Activated CD8-positive, alpha-beta T cell treated with anti-CD3 and anti-CD28 coated beads for 36 hours (primary cell): ENCODE measurements around the gene DEGS2. TPM values are rescaled to one million over a fixed set of nuclear protein-coding genes. Genes with fewer than 3 reads are reported as not detected.
A peak's percentile ranks its signal among the peaks of the same experiment; 100 is the strongest.

Experiments used
- ATAC-seq: fragments of 200-7000 bp; cut with Tn5 transposase; one replicate; pipeline ENCODE4 v1.10.0; 2021; ENCODE audit warnings: mild to moderate bottlenecking, moderate library complexity
- CTCF ChIA-PET: fragments of 350-600 bp; sonication (Branson Sonifier 250); formaldehyde crosslinking; loops from one replicate; lab custom pipeline; 2021; ENCODE audit warnings: antibody characterized with exemption; lab: Charles Lee
- POLR2A ChIA-PET: fragments of 350-600 bp; sonication (Branson Sonifier 250); formaldehyde crosslinking; loops from one replicate; lab custom pipeline; 2021; ENCODE audit warnings: antibody characterized with exemption; lab: Charles Lee
- DNase-seq: peaks from one replicate; pipeline ENCODE4 v3.0.0-alpha.2; 2020
- H3K27ac Mint-ChIP-seq: one replicate; pipeline ENCODE4 v1.8.0; 2021; ENCODE audit warnings: mild to moderate bottlenecking, mixed read lengths
- H3K27me3 Mint-ChIP-seq: one replicate; pipeline ENCODE4 v1.8.0; 2021; ENCODE audit warnings: mixed read lengths
- H3K36me3 Mint-ChIP-seq: one replicate; pipeline ENCODE4 v1.8.0; 2021; ENCODE audit warnings: low read depth, mixed read lengths
- H3K4me1 Mint-ChIP-seq: one replicate; pipeline ENCODE4 v1.8.0; 2021; ENCODE audit warnings: low read depth, mixed read lengths
- H3K4me3 Mint-ChIP-seq: one replicate; pipeline ENCODE4 v1.8.0; 2021; ENCODE audit warnings: mild to moderate bottlenecking, moderate library complexity, mixed read lengths
- H3K9me3 Mint-ChIP-seq: one replicate; pipeline ENCODE4 v1.8.0; 2021; ENCODE audit warnings: mixed read lengths
- intact Hi-C: fragments of 100-400 bp; cut with micrococcal nuclease; formaldehyde crosslinking; loops from one replicate; pipeline ENCODE4 v1.10.0; 2022
- total RNA-seq, 2 experiments: library from RNA; stranded (reverse); gene quantifications; one replicate each; pipeline ENCODE4 v1.2.3, GENCODE V29; 2021
- TF ChIP-seq, protein P1 (sequence below): fragments of 200-600 bp; IDR thresholded peaks from one replicate; pipeline ENCODE4 v1.8.0; 2022; ENCODE audit warnings: antibody characterized with exemption, mild to moderate bottlenecking

DEGS2 gene
- total RNA-seq, 2 experiments from 2014 or later = 2.6 to 3.1 TPM

DNA sequence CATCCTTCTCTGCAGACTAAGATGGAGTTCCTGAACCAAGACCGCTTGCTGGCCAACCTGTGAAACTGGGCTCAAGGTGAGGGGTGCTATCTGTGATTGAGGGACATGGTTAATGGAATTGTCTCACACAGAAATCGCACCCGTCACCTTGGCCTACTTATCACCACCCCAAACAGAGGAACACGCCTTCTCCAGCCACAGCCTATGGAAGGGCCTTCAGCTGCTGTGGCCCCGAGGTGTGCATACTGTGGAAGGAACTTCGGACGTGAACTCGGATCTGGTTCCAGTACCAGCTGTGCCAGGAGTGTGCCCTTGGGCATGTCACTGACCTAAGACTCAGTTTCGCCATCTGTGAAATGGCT lies 49.9 kb downstream of the DEGS2 start:
- DNase-seq (no peak), ATAC-seq (no peak)
- ChIA-PET CTCF (interaction anchor here (2.5 to 29.8 kb wide), 6 partner anchors 16 to 126 kb away, joined by 7 to 913 read pairs (median 50); partner anchors contain the start of gene EVL), POLR2A (interaction anchor here (27.2 kb wide), 1 partner anchor 35 kb away, joined by 840 read pairs; the partner anchor contains the start of gene EVL)
- H3K4me3 Mint-ChIP-seq = no peak overlapping the region
- TF ChIP-seq, protein P1, sequence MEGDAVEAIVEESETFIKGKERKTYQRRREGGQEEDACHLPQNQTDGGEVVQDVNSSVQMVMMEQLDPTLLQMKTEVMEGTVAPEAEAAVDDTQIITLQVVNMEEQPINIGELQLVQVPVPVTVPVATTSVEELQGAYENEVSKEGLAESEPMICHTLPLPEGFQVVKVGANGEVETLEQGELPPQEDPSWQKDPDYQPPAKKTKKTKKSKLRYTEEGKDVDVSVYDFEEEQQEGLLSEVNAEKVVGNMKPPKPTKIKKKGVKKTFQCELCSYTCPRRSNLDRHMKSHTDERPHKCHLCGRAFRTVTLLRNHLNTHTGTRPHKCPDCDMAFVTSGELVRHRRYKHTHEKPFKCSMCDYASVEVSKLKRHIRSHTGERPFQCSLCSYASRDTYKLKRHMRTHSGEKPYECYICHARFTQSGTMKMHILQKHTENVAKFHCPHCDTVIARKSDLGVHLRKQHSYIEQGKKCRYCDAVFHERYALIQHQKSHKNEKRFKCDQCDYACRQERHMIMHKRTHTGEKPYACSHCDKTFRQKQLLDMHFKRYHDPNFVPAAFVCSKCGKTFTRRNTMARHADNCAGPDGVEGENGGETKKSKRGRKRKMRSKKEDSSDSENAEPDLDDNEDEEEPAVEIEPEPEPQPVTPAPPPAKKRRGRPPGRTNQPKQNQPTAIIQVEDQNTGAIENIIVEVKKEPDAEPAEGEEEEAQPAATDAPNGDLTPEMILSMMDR = no peak
- peaks cover 71% of the 10 kb centered on the region for H3K36me3 Mint-ChIP-seq
- no peaks in the 10 kb centered on the region for H3K27me3 Mint-ChIP-seq
- H3K27ac Mint-ChIP-seq = peak overlapping the region; percentile 96
- peaks cover 69% of the 10 kb centered on the region for H3K4me1 Mint-ChIP-seq
- H3K9me3 Mint-ChIP-seq = no peaks in the 10 kb centered on the region
- intact Hi-C loops = loop anchor here (2.0 to 5.0 kb wide), 2 partner anchors 42 to 127 kb away; partner anchors contain the start of gene EVL

DNA sequence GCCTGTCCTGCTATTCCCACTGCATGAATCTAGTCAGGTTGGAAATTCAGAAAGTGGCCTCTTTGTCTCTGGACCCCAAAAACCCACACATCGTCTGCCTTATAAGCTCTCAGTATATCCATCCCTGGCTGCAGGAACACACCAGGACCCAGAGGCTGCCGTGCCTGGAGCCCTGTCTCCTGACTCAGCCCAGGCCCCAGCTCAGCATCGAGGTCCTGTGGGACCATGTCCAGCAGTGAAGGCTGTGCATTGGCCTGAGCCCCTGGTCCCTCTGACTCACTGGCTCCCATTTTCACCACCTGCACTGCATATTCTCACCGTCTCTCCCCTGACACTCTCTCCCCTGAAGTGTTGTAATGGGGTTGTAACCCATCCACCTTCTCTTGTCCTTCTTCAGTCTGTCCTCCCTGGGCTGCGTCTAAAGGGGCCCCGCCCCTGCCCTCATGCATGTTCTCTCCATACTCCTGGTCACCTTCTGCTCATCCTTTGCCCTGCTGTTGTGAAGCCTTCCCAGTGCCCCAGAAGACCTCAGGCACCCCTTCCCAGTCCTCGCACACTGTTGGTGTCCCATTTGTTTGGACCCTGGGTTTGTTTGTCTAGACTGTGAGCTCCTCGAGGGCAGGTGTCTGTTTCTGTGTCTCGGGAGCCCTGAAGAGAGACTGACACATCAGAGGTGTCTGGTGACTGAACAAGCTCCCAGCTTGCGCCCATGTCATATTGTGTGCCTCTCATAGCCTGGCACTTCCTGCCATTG lies 50.4 kb downstream of the DEGS2 start:
- DNase-seq (no peak), ATAC-seq (no peak)
- ChIA-PET POLR2A (interaction anchor here (1.3 to 27.2 kb wide), 4 partner anchors 13 to 53 kb away, joined by 5 to 840 read pairs (median 6); partner anchors contain the start of gene EVL), CTCF (interaction anchor here (0.5 to 29.8 kb wide), 21 partner anchors 9 to 132 kb away, joined by 3 to 913 read pairs (median 8); partner anchors contain the start of gene EVL)
- Mint-ChIP-seq H3K4me1 (peaks cover 74% of the 10 kb centered on the region), H3K9me3 (no peaks in the 10 kb centered on the region), H3K27me3 (no peaks in the 10 kb centered on the region), H3K27ac (peak overlapping the region; percentile 96), H3K4me3 (no peak overlapping the region), H3K36me3 (peaks cover 77% of the 10 kb centered on the region)
- TF ChIP-seq, protein P1 = no peak
- intact Hi-C loops = loop anchor here (2.0 to 5.0 kb wide), 2 partner anchors 42 to 126 kb away; partner anchors contain the start of gene EVL

DNA sequence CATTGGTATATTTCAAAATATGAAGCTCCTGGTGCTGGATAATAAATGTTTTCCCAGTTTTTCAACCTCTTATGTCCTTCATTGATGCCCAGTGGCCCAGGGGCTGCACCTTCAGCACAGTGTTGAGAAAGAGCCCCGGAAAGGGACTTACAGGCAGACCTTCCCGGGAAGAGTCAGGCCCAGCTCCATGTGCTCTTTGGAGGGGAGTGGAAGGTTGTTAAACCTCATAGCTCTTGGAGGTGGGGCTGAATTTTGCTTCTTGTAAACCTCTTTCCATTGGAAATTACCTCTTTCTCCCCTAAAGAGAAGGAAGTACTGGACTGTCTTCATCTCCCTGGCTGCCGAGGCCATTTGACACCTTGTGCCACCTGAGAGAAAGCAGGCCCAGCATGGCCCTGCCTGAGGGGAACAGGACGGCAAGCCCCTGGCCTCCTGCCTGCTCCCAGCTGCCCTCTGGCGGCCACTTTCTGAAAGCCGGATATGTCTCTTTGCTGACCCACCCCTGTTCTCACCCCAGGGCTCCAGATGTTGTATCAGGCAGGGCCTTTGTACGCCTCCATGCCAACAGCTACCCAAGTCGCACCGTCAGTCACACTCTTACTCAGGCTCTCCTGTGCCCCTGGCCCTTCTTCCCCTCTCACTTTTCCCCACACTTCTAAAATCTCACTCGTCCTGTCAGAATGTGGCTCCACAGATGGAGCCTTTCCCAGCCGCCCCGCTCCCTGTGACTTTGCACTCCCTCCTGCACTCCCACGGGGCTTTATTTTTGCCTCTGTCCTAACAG lies 51.2 kb downstream of the DEGS2 start:
- Mint-ChIP-seq H3K27me3 (no peaks in the 10 kb centered on the region), H3K9me3 (no peaks in the 10 kb centered on the region), H3K36me3 (peaks cover 83% of the 10 kb centered on the region), H3K4me1 (peaks cover 82% of the 10 kb centered on the region), H3K27ac (peak overlapping the region; percentile 96), H3K4me3 (peak overlapping the region; percentile 16)
- ChIA-PET CTCF (interaction anchor here (0.7 to 29.8 kb wide), 31 partner anchors 10 to 137 kb away, joined by 3 to 913 read pairs (median 6); partner anchors contain the start of genes DEGS2 and EVL), POLR2A (interaction anchor here (0.7 to 27.2 kb wide), 6 partner anchors 12 to 125 kb away, joined by 3 to 840 read pairs (median 6); partner anchors contain the start of gene EVL)
- peak; percentile 95 for DNase-seq
- ATAC-seq = peak; percentile 58
- TF ChIP-seq, protein P1 = peak; percentile 87
- intact Hi-C loops = loop anchor here (2.0 to 5.0 kb wide), 2 partner anchors 41 to 125 kb away; partner anchors contain the start of gene EVL

DNA sequence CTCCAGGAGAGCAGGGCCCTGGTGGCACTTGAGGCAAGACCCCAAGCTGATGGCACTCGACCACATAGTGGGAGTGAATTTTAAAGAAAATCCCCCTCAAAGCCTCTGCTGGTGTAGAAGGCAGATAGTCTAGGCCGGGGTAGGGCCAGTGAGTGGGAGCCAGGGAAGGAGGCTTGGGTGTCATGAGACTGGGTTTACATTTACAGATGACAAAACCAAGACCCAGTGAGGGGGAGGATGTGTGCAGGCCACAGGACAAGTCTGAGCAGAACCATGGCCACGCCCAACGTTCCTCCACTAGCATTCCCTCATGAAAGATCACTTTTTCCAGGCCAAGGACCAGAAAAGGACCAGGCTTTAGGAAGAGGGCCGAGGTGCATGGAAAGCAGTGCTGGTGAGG lies 52.2 kb downstream of the DEGS2 start:
- ATAC-seq (peak; percentile 35), DNase-seq (peak; percentile 63)
- Mint-ChIP-seq H3K4me3 (peak overlapping the region; percentile 64), H3K4me1 (peaks cover 82% of the 10 kb centered on the region), H3K9me3 (no peaks in the 10 kb centered on the region), H3K27me3 (no peaks in the 10 kb centered on the region), H3K27ac (peak overlapping the region; percentile 96), H3K36me3 (peaks cover 82% of the 10 kb centered on the region)
- CTCF ChIA-PET = interaction anchor here (0.8 to 29.8 kb wide), 25 partner anchors 11 to 132 kb away, joined by 3 to 913 read pairs (median 6); partner anchors contain the start of genes DEGS2 and EVL
- intact Hi-C loops = loop anchor here (2.0 to 5.0 kb wide), 2 partner anchors 28 to 40 kb away; partner anchors contain the start of gene EVL
- POLR2A ChIA-PET = interaction anchor here (1.2 to 27.2 kb wide), 3 partner anchors 11 to 107 kb away, joined by 3 to 840 read pairs (median 4); partner anchors contain the start of gene EVL
- TF ChIP-seq, protein P1 = no peak
